SU-DHL-6 (cell line): ENCODE measurements around the gene GPRC5C.

Source experiments
- CTCF ChIP-seq: fragments of 200-600 bp; sonication (generic); IDR thresholded peaks from one replicate; pipeline ENCODE4 v1.5.1; 2017; ENCODE audit warnings: antibody characterized with exemption, mild to moderate bottlenecking, low read length, moderate library complexity; ENCODE audit not compliant: insufficient read depth, poor library complexity, severe bottlenecking
- EZH2phosphoT487 ChIP-seq: fragments of 200-600 bp; sonication (generic), shearing (Covaris generic); conservative IDR thresholded peaks from 2 replicates; pipeline ENCODE4 v1.6.1; 2018; ENCODE audit warnings: mild to moderate bottlenecking, antibody characterized with exemption, low read length, moderate library complexity, mixed read lengths

GRCh38 chr17:74474043-74474792 lies 42.3 kb downstream of the GPRC5C start:
- TF ChIP-seq CTCF: no peak
- no peak for TF ChIP-seq EZH2phosphoT487
